H9 (cell line): ENCODE measurements around the gene NT5C2. TPM values are rescaled to one million over a fixed set of nuclear protein-coding genes. Genes with fewer than 3 reads are reported as not detected.

Experiments used
- DNase-seq: peaks from one replicate; pipeline ENCODE4 v3.0.0-alpha.2; 2017
- H2AFZ ChIP-seq: one replicate; pipeline ENCODE4 v1.6.1; 2013; ENCODE audit warnings: mild to moderate bottlenecking, low read length, control low read depth, moderate library complexity
- H2AK5ac ChIP-seq: 2 replicates; pipeline ENCODE4 v1.6.1; 2013; ENCODE audit warnings: low read length, control low read depth, mixed read lengths; ENCODE audit not compliant: insufficient read length
- H2BK120ac ChIP-seq: one replicate; pipeline ENCODE4 v1.6.1; 2013; ENCODE audit warnings: low read depth, mild to moderate bottlenecking, low read length, control low read depth, inconsistent platforms; ENCODE audit not compliant: poor library complexity, severe bottlenecking
- H2BK12ac ChIP-seq: 2 replicates; pipeline ENCODE4 v1.6.1; 2013; ENCODE audit warnings: low read length, control low read depth, mixed read lengths, low read depth; ENCODE audit not compliant: insufficient read length
- H2BK15ac ChIP-seq: 2 replicates; pipeline ENCODE4 v1.6.1; 2013; ENCODE audit warnings: low read depth, low read length, control low read depth
- H2BK20ac ChIP-seq: one replicate; pipeline ENCODE4 v1.6.1; 2013; ENCODE audit warnings: low read depth, mild to moderate bottlenecking, low read length, control low read depth, inconsistent platforms; ENCODE audit not compliant: poor library complexity, severe bottlenecking
- H2BK5ac ChIP-seq: 2 replicates; pipeline ENCODE4 v1.6.1; 2013; ENCODE audit warnings: low read length, control low read depth, mixed read lengths; ENCODE audit not compliant: insufficient read length
- H3K14ac ChIP-seq: 2 replicates; pipeline ENCODE4 v1.6.1; 2013; ENCODE audit warnings: low read length, control low read depth; ENCODE audit not compliant: insufficient read depth
- H3K18ac ChIP-seq: 2 replicates; pipeline ENCODE4 v1.6.1; 2013; ENCODE audit warnings: low read depth, mild to moderate bottlenecking, mixed read lengths, low read length, control low read depth; ENCODE audit not compliant: insufficient read length
- H3K23ac ChIP-seq: 2 replicates; pipeline ENCODE4 v1.6.1; 2013; ENCODE audit warnings: low read length, control low read depth, mixed read lengths, low read depth; ENCODE audit not compliant: insufficient read length
- H3K23me2 ChIP-seq: 2 replicates; pipeline ENCODE4 v1.6.1; 2013; ENCODE audit warnings: low read depth, mild to moderate bottlenecking, mixed read lengths, low read length, control low read depth; ENCODE audit not compliant: insufficient read length, poor library complexity, severe bottlenecking
- H3K27ac ChIP-seq: 2 replicates; pipeline ENCODE4 v1.5.1; 2013; ENCODE audit warnings: low read length, control low read depth, mixed read lengths, low read depth; ENCODE audit not compliant: insufficient read length
- H3K27me3 ChIP-seq: 2 replicates; pipeline ENCODE4 v1.6.1; 2013; ENCODE audit warnings: low read length, control low read depth, inconsistent platforms; ENCODE audit not compliant: insufficient read depth
- H3K4ac ChIP-seq: 2 replicates; pipeline ENCODE4 v1.6.1; 2013; ENCODE audit warnings: low read depth, mild to moderate bottlenecking, control low read depth, inconsistent platforms, low read length, moderate library complexity
- H3K4me1 ChIP-seq: 2 replicates; pipeline ENCODE4 v1.6.1; 2013; ENCODE audit warnings: low read length, control low read depth, inconsistent platforms; ENCODE audit not compliant: insufficient read depth
- H3K4me2 ChIP-seq: 2 replicates; pipeline ENCODE4 v1.6.1; 2013; ENCODE audit warnings: low read length, control low read depth, mixed read lengths; ENCODE audit not compliant: insufficient read length, insufficient read depth
- H3K56ac ChIP-seq: 2 replicates; pipeline ENCODE4 v1.6.1; 2013; ENCODE audit warnings: low read depth, mild to moderate bottlenecking, mixed read lengths, low read length, control low read depth; ENCODE audit not compliant: insufficient read length
- H3K79me1 ChIP-seq: 2 replicates; pipeline ENCODE4 v1.6.1; 2013; ENCODE audit warnings: low read depth, mild to moderate bottlenecking, moderate library complexity, low read length, control low read depth, inconsistent platforms; ENCODE audit not compliant: insufficient read depth, poor library complexity, severe bottlenecking
- H3K79me2 ChIP-seq: 2 replicates; pipeline ENCODE4 v1.6.1; 2013; ENCODE audit warnings: low read length, control low read depth, inconsistent platforms; ENCODE audit not compliant: insufficient read depth
- H3K9ac ChIP-seq: 2 replicates; pipeline ENCODE4 v1.6.1; 2013; ENCODE audit warnings: low read length, control low read depth, mixed read lengths; ENCODE audit not compliant: insufficient read length; ENCODE audit errors: extremely low read depth
- H3K9me3 ChIP-seq: one replicate; pipeline ENCODE4 v1.6.1; 2013; ENCODE audit warnings: low read depth, low read length, inconsistent platforms; ENCODE audit not compliant: control insufficient read depth
- H3T11ph ChIP-seq: one replicate; pipeline ENCODE4 v1.6.1; 2013; ENCODE audit warnings: mild to moderate bottlenecking, low read length, control low read depth, inconsistent platforms
- H4K20me1 ChIP-seq: one replicate; pipeline ENCODE4 v1.6.1; 2013; ENCODE audit not compliant: control insufficient read depth, insufficient read length, insufficient read depth
- H4K5ac ChIP-seq: 2 replicates; pipeline ENCODE4 v1.6.1; 2013; ENCODE audit warnings: low read depth, mild to moderate bottlenecking, mixed read lengths, low read length, control low read depth; ENCODE audit not compliant: insufficient read length
- H4K8ac ChIP-seq: replicated peaks from 2 replicates; pipeline ENCODE4 v1.6.1; 2013; ENCODE audit warnings: low read length, control low read depth, mixed read lengths, low read depth; ENCODE audit not compliant: insufficient read length
- H4K91ac ChIP-seq: 2 replicates; pipeline ENCODE4 v1.6.1; 2013; ENCODE audit warnings: low read depth, mild to moderate bottlenecking, moderate library complexity, mixed read lengths, low read length, control low read depth; ENCODE audit not compliant: insufficient read length
- H3K27ac Mint-ChIP-seq, 3 experiments: 2 replicates in 2 of 3; 3 replicates in 1 of 3; pipeline ENCODE4 v1.8.0; 2020 to 2021; ENCODE audit warnings: mixed read lengths in 3 of 3, mild to moderate bottlenecking in 1 of 3, moderate library complexity in 1 of 3
- H3K27me3 Mint-ChIP-seq: 2 replicates; pipeline ENCODE4 v1.8.0; 2021; ENCODE audit warnings: low read depth, mild to moderate bottlenecking, moderate library complexity, mixed read lengths
- H3K36me3 Mint-ChIP-seq, 3 experiments: 2 replicates in 2 of 3; 3 replicates in 1 of 3; pipeline ENCODE4 v1.8.0; 2020 to 2021; ENCODE audit warnings: low read depth in 3 of 3, mixed read lengths in 3 of 3; ENCODE audit not compliant: insufficient read depth in 1 of 3
- H3K4me1 Mint-ChIP-seq, 2 experiments: 2 replicates each; pipeline ENCODE4 v1.8.0; 2020; ENCODE audit warnings: mixed read lengths in 2 of 2
- H3K4me3 Mint-ChIP-seq, 2 experiments: 2 replicates in 1 of 2; 3 replicates in 1 of 2; pipeline ENCODE4 v1.8.0; 2020 to 2021; ENCODE audit warnings: mild to moderate bottlenecking in 2 of 2, mixed read lengths in 2 of 2, moderate library complexity in 1 of 2
- H3K9me3 Mint-ChIP-seq, 2 experiments: 2 replicates in 1 of 2; 3 replicates in 1 of 2; pipeline ENCODE4 v1.8.0; 2020; ENCODE audit warnings: mild to moderate bottlenecking in 2 of 2, mixed read lengths in 2 of 2, moderate library complexity in 1 of 2
- CTCF ChIP-seq: fragments of 200-600 bp; sonication (generic); conservative IDR thresholded peaks from 3 replicates; pipeline ENCODE4 v1.8.0; 2021; ENCODE audit warnings: antibody characterized with exemption, mild to moderate bottlenecking
- WGBS: extraction: QIAGEN DNeasy Blood & Tissue Kit; methylation state at CpG from one replicate; pipeline ENCODE4 v1.1.7; 2013; ENCODE audit warnings: missing lambda C conversion rate, low lambda C conversion rate, mixed read lengths; ENCODE audit not compliant: insufficient read length; ENCODE audit errors: extremely low coverage; 5-methylcytosine and 5-hydroxymethylcytosine counted together
- total RNA-seq: library from RNA; stranded (reverse); gene quantifications from 2 replicates; pipeline ENCODE4 v1.2.1, GENCODE V29; 2021

The NT5C2 gene
- total RNA-seq, 1 experiment from 2014 or later = 69.6 TPM

DNA sequence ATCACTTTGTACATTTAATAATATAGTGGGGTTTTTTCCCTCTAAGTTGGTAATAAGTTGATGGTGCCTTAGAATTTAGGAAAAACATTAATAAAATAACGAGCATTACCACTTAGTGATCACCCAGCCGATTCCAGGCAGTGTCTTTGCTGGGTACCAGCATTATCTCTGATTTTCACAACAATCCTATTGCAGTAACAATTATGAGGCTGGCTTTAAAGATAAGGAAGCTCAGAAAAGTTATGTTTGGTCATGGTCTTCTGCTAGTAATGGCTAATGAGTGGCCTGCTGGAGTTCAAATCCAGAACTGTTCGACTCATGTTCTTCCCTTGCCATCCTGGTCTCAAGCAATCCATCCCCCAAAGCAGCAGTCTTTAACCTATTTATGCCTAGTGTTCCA, 147.1 kb downstream of the NT5C2 start:
- Histone ChIP-seq H2AFZ (no peak overlapping the region), H2BK12ac (no peak overlapping the region), H3K4me1 (peaks cover 9% of the 10 kb centered on the region), H3K56ac (no peak overlapping the region), H3K14ac (no peak overlapping the region), H3K9ac (no peak overlapping the region), H3K79me2 (no peaks in the 10 kb centered on the region), H3K27me3 (no peaks in the 10 kb centered on the region), H4K20me1 (no peaks in the 10 kb centered on the region), H2BK120ac (no peak overlapping the region), H3K18ac (no peak overlapping the region), H4K8ac (no peak overlapping the region), H3K23me2 (no peaks in the 10 kb centered on the region), H4K91ac (no peak overlapping the region), H4K5ac (no peak overlapping the region), H3T11ph (no peak overlapping the region), H3K27ac (no peak overlapping the region), H3K9me3 (no peaks in the 10 kb centered on the region), H3K4ac (no peak overlapping the region), H2BK20ac (no peak overlapping the region), H3K79me1 (no peaks in the 10 kb centered on the region), H2BK5ac (no peak overlapping the region), H2BK15ac (no peak overlapping the region), H2AK5ac (no peak overlapping the region), H3K4me2 (no peak overlapping the region), H3K23ac (no peak overlapping the region)
- Mint-ChIP-seq H3K4me3 (no peak overlapping the region), H3K4me1 (peaks cover 32 to 34% of the 10 kb centered on the region in 2 experiments), H3K27me3 (peaks cover 2% of the 10 kb centered on the region; the same call in 1 of the 2 replicates), H3K9me3 (no peaks in the 10 kb centered on the region), H3K36me3 (no peaks in the 10 kb centered on the region), H3K27ac (no peak overlapping the region)
- no peak for DNase-seq
- no peak for TF ChIP-seq CTCF
- no CpG with 5 or more reads among the region's 3 CpGs for WGBS
